Activated CD4-positive, alpha-beta T cell treated with anti-CD3 and anti-CD28 coated beads, Interleukin-2, amount 50 U/mL, for 24 hours (primary cell): ENCODE data around the gene ZMYND8.
"Not testable (repeated sequence)": the region's sequence is repeated elsewhere in the genome, so short reads cannot be mapped to it uniquely, and the experiment has no call there.

ENCODE experiments used
- DNase-seq, 2 donors: peaks; one replicate each; pipeline ENCODE4 v3.0.0-alpha.2; 2020; ENCODE audit warnings: low read depth in 1 of 2, low spot score in 1 of 2

ZMYND8 gene

DNA sequence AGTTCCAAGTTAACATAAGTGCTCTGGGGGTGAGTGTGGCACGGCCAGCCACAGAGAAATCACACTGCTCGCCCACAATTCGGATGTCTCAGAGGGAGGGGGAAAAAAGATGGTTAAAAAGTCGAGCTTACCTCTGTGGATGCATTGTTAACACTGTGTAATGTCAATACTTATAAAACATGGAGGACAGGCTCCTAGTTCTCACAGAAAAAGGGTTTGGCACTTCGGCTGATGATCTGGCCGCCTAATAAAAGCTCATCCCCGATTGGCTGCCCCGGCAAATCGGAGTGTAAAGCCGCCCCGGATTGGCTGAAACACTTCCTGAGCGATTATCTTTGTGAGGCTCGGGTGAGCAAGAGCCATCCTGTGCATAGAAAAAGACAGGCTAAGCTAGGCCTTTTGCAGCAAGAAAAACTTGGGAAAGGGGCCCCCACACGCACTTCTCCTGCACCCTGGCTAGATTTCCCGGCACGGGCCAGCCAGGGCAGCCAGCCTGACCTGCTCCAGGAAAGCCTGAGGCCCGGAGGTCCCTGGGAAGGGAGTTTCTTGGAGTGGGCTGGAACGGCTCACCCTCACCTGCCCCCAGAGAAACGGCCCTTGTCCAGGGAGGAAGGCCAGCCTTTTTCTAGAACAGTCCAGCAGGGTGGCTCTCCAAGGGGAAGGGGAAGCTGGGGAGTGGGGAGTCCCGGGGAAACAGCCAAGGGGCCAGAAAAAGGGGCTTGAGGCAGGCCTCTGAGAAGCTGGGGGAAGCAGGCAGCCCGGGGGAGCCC lies at the start of gene ZMYND8:
Gene ZMYND8 (minus strand): TSS at position 174 of the 770 bp plus-strand sequence. CDS start 29 bp downstream, at position 145.
- DNase-seq, result peak; percentile 93 to 100

DNA sequence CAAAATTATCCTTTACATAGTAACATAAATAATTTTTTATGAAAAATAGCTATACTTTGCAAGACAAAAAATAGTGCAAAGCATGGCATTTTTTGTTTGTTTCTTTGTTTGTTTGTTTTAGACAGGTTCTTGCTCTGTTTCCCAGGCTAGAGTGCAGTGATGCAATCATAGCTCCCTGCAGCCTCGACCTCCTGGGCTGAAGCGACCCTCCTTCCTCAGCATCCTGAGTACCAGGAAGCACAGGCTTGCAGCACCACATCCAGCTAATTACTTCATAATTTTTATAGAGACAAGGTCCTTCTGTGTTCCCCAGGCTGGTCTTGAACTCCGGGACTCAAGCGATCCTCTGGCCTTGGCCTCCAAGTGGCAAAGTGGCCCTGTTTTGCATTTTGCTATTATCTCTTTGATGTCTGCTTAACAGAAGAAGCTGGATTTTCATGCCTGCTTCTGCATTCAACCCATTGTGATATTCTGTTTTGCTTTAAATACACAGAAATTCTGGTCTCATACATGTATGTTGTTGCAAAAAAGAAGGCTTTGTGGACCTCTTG lies 49.4 kb upstream of the ZMYND8 start:
- no peak for DNase-seq

DNA sequence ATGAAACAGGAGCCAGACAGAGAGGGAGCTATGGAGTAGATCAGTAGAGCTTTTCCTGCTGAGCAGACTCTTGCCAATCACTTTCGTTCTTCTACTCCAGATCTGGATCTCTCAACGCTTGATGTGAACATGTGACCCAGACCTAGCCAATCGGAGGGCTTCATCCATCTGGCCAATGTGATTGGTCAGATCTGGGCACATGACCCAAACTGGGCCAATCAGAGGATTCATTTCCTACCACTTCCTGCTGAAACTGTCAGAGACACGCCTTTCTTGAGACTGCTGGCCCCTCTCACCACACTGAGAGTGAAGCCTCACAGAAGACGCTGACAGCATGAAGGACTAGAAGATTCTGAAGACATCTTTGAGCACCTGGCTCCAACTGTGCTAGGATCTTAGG lies 44.2 kb upstream of the ZMYND8 start:
- DNase-seq, result no peak

DNA sequence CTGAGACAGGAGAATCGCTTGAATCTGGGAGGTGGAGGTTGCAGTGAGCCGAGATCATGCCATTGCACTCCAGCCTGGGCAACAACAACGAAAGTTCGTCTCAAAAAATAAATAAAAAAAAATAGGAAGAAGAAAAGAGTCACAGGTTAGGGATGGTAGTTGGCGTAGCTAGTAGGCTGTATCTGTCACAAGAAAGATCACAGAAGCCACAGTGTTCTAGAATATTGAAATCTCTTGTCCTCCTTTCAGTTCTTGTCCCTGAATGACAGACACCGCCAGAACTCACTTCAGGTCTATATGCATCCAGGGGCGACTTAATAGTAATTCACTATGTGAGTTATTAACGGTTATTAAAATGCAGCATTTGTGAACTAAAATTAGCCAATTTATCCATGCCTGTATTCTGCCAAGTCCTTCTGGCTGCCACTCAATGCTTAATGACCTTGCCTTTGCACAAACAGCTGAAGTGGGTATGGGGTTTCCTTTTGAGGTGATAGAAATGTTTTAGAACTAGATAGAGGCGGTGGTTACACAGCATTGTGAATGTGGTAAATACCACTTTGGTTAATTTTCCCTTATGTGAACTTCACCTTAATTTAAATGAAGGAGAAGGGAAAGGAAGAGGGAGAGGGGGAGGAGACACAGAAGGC lies 41.3 kb upstream of the ZMYND8 start:
- DNase-seq, result no peak

DNA sequence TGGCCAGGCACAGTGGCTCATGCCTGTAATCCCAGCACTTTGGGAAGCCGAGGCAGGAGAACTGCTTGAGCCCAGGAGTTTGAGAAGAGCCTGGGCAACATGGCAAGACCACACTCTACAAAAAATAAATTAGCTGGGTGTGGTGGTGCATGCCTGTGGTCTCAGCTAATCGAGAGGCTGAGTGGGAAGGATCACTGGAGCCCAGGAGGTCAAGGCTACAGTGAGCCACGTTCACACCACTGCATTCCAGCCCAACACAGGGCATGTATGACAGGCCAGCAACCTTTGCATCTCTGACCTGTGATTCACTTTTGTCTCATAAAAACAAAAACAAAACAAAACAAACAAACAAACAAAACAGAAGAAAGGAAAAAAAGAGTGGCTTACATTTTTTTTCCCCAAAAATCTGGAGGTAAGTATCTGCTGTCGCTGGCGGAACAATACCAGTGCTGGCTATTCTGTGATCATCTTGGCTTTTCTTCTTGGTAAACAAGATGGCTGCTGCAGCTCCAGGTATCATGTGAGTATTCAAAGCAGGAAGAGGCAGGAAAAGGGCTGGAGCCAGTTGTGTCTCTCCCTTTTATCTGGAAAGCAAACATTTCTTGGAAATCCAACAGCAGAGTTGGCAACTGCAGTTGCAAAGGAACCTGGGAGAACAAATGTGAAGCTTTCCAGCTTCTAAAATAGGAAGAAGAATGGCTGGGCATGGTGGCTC lies 40.4 kb upstream of the ZMYND8 start:
- DNase-seq, result no peak

DNA sequence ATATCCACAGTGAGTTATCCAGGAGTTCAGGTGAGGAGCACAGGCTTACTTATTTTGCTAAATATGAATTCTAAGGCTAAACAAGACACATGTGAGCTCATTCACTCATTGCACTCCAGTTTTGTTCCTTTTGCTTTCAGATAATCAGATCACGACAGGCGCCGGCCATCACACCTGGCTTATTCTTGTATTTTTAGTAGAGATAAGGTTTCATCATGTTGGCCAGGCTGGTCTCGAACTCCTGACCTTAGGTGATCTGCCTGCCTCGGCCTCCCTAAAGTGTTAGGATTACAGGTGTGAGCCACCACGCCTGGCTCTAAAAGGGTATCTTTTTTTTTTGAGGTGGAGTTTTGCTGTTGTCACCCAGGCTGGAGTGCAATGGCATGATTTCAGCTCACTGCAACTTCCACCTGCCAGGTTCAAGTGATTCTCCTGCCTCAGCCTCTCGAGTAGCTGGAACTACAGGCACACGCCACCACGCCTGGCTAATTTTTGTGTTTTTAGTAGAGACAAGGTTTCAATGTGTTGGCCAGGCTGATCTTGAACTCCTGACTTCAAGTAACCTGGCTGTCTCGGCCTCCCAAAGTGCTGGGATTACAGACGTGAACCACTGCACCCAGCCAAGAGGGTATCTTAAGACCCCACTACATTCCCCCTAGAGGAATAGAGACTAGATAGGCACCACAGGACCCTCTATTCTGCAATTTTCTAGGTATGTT lies 37.5 kb upstream of the ZMYND8 start:
- not testable (repeated sequence) for DNase-seq

DNA sequence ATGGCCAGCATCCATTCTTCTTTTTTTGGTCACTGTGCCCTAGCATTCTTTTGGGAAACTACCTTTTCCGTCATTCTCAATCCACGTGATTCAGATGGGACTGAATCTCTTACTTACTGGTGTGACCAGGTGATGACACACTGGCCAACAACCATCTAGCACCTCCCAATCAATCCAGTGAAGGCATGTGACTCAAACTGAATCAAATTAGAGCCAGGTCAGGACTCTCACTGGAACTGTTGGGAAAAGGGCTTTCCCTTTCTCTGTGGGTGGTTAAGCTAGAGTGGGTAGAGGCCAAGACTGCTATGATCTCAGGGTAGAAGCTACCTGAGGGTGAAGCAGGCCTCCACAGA lies 36.2 kb upstream of the ZMYND8 start:
- DNase-seq, result no peak

DNA sequence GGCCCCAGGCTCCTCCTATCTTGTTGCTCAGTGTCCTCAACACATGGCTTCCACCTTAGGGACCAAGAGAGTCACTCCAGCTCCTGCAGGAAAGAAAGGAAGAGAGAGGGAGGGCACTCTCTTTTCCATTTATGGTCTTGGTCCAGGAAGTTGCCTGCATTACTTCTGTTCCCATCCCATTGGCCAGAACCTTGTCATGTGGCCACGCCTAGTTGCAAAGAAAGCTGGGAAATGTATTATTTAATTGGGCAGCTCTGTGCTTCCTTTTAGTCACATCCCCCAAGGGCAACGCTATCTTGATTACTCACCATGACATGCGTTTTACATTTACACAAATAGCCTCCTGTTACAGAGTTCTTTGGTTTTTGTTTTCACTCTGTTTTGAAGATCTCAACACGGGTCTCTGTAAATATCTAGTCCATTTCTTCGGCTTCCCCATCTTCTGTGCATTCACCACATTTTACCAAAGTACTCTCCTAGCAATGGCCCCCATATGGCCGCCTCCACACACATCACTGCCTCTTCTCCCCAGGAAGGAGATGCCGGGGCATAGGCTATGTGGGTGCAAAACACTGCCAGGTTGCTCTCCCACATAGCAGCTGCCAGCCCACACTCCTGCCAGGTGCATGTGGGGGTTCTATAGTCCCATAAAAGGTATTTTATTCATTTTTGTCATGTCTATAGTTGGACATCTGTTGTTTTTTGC lies 35.7 kb upstream of the ZMYND8 start:
- peak in 1 of 2 donors; percentile 20 for DNase-seq

DNA sequence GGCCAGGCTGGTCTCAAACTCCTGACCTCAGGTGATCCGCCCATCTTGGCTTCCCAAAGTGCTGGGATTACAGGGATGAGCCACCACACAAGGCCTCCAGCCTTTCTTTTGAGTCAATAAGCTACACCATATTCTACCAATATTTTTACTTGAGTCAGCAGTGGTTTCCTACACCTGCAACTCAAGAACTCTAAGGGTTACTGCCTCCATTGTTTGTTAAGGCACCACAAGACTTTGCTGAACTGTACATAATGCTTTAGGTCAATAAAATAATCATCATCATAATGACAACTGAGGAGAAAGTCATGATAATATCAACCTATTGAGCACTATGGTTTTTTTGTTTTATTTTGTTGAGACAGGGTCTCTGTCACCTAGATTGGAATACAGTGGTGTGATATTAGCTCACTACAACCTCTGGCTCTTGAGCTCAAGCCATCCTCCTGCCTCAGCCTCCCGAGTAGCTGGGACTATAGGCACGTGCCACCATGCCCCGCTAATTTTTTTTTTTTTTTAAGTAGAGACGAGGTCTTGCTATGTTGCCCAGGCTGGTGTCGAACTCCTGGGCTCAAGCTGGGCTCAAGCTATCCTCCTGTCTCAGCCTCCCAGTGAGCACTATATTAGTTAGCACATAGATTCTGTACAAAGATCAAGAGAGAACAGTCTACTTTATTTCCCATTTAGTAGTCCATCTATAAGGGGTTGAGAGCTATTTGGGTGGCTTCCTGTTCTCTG lies 34.9 kb upstream of the ZMYND8 start:
- DNase-seq, result no peak

DNA sequence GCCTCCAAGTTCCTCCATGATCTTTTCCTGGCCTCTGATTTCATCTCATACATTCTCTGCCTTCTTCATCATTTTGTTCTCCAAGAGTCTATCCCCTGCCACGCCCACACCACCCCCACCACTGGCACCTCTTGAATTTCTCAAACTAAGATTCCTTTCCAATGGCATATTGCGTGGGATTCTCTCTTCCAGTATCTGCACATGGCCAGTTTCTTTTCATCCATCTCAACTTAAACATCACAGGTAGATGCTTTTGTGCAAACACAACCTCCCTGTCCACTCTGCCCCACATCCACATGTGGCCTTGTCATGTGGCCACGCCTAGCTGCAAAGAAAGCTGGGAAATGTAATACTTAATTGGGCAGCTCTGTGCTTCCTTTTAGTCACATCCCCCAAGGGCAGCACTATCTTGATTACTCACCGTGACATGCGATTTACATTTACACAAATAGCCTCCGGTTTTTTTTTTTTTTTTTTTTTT lies 33.4 kb upstream of the ZMYND8 start:
- no peak for DNase-seq

DNA sequence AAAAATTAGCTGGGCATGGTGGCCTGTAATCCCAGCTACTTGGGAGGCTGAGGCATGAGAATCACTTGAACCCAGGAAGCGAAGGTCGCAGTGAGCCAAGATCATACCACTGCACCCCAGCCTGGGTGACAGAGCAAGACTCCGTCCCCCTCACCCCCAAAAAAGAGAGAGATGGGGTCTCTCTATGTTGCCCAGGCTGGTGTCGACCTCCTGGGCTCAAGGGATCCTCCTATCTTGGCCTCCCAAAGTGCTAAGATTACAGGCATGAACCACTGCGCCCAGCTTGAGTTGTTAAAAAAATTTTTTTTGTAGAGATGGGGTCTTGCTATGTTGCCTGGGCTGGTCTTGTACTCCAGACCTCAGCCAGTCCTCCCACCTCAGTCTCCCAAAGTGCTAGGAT lies 29.5 kb upstream of the ZMYND8 start:
- not testable (repeated sequence) for DNase-seq

DNA sequence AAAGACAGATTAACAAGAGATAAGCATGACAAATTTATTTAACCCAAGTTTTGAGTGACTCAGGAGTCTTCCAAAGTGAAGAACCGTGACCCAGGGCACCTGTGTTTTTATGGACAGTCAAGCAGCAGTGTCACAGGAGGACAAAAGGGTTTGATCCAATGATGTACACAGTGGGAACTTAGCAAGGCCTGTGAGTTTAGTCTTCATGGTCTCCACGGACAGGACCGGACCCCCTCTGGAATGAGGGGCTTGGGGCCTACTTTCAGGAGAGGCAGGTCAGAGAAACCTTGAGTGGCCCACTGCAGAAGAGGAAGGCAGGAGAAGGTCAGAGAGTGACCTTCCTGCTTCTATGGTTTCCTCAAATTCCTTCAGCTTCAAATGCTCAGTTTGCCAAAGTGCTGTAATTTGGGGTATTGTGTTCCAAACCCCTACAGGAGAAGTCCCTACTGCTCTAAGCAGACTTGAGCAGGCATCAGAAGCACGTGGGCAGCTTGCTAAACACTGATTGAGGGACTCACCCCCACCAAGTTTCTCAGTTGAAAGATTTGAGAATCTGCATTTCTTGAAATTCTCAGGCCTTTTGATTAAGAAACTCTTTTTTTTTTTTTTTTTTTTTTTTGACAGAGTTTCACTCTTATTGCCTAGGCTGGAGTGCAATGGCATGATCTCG lies 26.4 kb upstream of the ZMYND8 start:
- no peak for DNase-seq

DNA sequence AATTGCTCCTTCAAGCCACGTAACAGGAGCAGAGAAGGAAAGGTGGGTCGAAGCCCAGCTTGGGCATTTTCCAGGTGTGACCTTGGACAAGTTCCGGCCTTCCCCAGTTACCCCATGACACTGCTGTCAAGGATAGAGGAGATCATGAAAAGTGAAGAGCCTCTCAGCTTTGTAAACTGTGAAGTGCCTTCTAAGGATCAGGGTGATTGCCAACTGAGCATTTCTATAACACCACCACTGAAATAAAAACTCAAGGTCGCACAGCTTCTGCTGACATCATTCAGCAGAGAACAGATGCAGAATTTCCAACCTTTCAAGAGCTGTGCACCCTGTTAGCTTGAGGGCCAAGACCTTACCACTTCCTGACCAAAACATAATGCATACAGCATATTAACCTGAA lies 24.0 kb upstream of the ZMYND8 start:
- no peak for DNase-seq

DNA sequence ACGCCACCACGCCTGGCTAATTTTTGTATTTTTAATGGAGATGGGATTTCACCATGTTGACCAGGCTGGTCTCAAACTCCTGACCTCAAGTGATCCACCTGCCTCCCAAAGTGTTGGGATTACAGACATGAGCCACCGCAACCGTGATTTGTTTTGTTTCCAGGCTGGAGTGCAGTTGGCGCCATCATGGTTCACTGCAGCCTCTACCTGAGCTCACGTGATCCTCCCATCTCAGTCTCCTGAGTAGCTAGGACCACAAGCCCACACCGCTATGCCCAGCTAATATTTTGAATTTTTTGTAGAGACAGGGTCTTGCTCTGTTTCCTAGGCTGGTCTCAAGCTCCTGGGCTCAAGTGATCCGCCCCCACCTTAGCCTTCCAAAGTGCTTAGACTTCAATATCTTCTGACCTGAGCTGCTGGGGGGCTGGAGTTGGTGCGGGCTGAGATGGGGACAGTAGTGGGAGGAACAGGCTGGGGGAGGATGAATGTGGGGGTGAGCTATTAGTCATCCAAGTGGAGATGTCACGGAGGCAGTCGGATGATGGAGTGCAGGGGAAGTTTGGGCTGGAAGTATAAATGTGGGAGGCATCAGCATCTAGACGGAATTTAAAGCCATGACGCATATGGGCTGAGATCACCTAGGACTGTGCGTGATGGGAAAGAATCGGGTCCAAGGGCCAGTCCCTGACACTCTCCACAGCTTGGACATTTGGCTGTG lies 23.1 kb upstream of the ZMYND8 start:
- DNase-seq, result no peak

DNA sequence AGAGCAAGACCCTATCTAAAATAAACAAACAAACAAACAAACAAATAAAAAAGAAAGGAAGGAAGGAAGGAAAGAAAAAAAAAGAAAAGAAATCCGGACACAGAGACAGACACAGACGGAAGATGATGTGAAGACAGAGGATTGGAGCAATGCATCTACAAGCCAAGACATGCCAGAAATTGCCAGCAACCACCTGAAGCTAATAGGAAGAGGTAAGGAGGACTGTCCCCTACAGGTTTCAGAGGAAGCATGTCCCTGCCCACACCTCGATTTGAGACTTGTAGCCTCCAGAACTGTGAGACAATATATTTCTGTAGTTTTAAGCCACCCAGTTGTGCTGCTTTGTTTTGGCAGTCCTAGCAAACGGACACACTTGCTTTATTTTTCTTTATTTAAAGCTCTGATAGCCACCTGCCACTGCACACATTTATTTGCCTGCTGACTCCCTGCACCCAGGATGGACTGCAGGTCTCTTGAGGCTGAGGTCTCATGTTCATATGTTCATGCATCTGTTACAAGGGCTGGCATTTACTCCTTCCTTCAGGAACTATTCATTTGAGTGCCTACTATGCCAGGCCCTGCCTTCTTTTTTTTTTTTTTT lies 20.7 kb upstream of the ZMYND8 start:
- DNase-seq, result no peak

DNA sequence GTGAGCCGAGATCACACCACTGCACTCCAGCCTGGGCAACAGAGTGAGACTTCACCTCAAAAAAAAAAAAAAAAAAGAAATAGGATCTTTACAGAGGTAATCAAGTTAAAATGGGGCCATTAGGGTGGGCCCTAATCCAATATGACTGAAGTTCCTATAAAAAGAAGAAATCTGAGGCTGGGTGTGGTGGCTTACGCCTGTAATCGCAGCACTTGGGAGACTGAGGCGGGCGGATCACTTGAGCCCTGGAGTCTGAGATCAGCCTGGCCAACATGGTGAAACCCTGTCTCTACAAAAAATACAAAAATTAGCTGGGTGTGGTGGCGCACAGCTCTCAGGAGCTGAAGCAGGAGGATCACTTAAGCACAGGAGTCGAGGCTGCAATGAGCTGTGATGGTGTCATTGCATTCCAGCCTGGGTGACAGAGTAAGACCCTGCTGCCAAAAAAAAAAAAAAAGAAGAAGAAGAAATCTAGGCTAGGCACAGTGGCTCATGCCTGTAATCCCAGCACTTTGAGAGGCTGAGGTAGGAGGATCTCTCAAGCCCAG lies 19.7 kb upstream of the ZMYND8 start:
- not testable (repeated sequence) for DNase-seq

DNA sequence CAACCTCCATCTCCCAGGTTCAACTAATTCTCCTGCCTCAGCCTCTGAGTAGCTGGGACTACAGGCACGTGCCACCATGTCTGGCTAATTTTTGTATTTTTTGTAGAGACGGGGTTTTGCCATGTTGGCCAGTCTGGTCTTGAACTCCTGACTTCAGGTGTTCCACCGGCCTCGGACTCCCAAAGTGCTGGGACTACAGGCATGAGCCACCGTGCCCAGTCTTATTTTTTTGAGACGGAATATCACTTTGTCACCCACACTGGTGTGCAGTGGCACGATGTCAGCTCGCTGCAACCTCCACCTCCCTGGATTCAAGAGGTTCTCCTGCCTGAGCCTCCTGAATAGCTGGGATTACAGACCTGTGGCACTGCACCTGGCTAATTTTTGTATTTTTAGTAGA lies 17.6 kb upstream of the ZMYND8 start:
- not testable (repeated sequence) for DNase-seq

DNA sequence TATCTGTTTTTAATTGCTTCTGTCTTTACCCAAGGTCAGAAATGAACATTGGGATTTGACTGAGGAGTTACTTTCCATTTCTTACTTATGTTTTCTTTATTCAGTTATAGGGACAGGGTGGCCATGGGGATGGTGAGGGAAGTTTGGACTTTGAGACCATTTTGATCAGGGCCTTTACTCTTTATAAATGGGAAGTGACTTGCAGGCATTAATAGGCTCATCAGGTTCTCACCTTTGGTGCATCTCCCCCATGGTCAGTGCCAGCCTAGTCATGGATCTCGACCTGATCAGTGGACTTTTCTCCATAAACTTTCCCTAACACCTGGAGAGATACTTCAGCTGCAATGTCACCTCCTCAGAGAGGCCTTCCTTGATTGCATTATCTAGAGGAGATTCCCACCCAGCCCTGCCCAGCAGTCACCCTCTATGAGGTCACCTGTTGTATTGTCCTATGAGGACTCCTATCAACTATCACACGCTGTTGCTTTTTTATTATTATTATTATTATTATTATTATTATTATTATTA lies 16.8 kb upstream of the ZMYND8 start:
- no peak for DNase-seq
